ENCODE results near the gene SDF4.

SDF4 gene

GRCh38 chr1:1238702-1239178 lies 6.9 kb upstream of the SDF4 start:
- H3K4me3 ChIP-seq (ENCODE audit: control insufficient read depth, low read depth, low read length): no peak overlapping the region
- DNase-seq (ENCODE audit: low read depth): no peak
- TF ChIP-seq CTCF (IDR thresholded peaks at IDR 0.05; ENCODE audit: control insufficient read depth, insufficient read depth, low read depth, low read length, missing control alignments): no peak

DNA sequence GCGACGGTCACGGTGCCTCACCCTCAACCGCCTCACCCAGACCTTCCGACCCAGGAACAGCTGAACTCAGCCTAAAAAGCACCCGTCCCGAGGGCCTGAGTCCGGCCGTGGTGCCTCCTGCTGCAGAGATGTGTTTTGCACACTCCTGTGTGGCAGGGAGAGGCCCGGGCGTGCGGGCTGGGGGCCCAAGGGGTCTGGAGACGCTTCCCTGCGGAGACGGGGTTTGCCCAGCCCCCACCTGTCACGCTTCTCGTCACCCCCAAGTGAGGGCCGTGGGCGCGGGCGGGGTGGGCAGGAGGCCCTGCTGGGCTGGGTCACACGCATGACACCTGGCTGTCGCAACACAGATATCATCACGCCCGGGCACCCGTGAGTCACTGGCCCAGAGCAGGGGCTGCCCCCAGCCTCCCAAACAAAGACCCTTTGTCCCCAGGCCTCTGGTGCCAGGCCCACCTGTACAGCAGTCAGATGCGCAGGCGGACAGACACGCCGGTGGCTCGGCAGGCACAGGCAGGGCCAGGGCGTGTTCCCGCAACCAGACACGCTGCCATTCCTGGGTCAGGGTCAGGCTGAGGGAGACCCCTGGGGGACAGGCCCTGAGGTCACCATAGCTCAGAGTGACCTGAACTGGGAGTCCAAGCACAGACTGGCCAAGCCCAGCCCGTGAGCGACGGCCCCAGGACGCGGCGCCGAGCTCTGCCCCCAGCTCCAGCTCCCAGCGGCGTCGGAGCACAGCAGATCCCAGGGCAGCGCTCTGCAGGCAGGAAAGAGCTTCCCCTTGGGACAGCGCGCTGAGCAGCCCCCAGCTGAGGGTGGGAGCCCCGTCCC lies 6.3 kb upstream of the SDF4 start:
- TF ChIP-seq CTCF (IDR thresholded peaks at IDR 0.05; ENCODE audit: control insufficient read depth, insufficient read depth, low read depth, low read length, missing control alignments): no peak
- H3K4me3 ChIP-seq (ENCODE audit: control insufficient read depth, low read depth, low read length): no peak overlapping the region
- DNase-seq (ENCODE audit: low read depth): no peak

DNA sequence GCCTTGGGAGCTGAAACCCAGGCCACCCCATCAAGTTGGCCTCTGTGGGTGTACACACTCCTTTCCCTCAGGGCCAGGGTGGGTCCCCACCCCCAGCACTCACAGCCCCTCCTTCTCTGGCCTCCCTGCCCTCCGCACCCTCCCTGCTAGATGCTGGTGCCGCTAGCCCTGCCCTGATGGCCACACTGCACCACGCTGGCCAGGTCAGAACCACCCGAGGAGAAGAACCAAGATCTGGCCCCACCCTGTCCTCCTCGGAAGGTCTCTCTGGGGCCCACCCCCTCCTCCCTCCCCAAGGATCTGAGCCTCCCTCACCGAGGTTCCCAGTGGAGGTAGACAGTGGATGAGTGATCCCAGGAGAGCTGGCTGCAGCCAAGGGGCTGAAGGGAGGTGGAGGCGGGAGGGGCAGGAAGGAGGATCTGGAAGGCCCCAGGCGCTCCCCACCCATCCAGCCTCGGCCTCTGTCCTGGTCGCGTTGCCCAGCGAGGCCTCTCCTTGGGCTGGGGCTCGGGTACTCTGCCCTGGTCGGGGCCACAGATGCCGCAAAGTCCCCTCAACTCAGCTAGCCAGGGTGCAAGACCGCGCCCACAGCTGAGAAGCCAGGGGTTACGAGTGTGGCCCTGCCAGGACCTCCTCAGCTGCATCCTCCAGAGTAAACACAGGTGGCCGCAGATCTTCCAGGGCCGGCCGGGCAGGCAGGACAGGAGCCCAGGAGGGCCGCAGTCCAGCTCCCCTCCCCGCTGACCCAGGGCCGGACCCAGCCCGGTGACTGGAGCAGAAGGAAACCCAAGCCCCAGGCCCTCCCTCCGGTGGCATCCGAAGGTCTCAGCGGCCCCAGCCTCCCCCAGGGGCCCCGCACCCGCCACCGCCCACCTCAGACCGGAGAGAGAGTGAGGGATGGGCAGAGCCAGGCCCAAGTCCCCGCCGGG lies 5.4 kb upstream of the SDF4 start:
- no peak for DNase-seq (ENCODE audit: low read depth)
- no peak for TF ChIP-seq CTCF (IDR thresholded peaks at IDR 0.05; ENCODE audit: control insufficient read depth, insufficient read depth, low read depth, low read length, missing control alignments)
- H3K4me3 ChIP-seq (ENCODE audit: control insufficient read depth, low read depth, low read length): no peak overlapping the region

DNA sequence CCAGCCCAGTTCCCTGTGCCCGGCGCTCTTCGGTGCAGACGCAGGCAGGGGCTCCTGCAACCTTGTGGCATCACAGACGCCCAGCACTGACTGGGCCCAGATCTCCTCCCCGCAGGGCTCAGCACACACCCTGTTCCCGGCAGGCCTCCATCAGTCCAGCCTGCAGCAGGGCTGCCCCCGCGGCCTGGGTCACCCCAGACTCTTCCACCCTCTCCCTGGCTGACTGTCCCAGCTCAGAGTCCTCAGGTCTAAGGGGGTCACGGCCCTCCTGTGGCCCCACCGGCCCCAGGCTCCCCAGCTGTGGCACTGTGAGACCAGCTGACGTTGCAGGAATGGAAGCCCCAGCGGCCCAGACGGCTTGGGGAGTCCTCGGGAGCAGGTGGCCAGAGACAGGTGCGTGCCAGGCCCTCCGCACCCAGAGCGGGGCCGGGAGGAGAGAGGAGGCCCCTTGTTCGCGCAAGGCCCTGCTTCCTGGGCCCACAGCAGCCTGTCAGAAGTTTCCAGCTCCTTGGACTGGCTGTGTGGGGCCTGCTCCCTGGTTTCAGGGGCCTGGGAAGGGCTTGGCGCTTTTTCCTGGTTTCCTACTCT lies 4.5 kb upstream of the SDF4 start:
- no peak for TF ChIP-seq CTCF (IDR thresholded peaks at IDR 0.05; ENCODE audit: control insufficient read depth, insufficient read depth, low read depth, low read length, missing control alignments)
- no peak for DNase-seq (ENCODE audit: low read depth)
- H3K4me3 ChIP-seq (ENCODE audit: control insufficient read depth, low read depth, low read length): no peak overlapping the region

- TF ChIP-seq CTCF (IDR thresholded peaks at IDR 0.05; ENCODE audit: control insufficient read depth, insufficient read depth, low read depth, low read length, missing control alignments): no peak
- DNase-seq (ENCODE audit: low read depth): no peak
- H3K4me3 ChIP-seq (ENCODE audit: control insufficient read depth, low read depth, low read length): no peak overlapping the region
These were observed 3.4 kb upstream of the SDF4 start for GRCh38 chr1:1235016-1235744.
